ENCODE results near the gene GPC5. TPM values are rescaled to one million over a fixed set of nuclear protein-coding genes. Genes with fewer than 3 reads are reported as not detected.
"Not testable (repeated sequence)": the region's sequence is repeated elsewhere in the genome, so short reads cannot be mapped to it uniquely, and the experiment has no call there.

The GPC5 gene
- total and polyA plus RNA-seq, 2 donors = 0.06 to 5.0 TPM

DNA sequence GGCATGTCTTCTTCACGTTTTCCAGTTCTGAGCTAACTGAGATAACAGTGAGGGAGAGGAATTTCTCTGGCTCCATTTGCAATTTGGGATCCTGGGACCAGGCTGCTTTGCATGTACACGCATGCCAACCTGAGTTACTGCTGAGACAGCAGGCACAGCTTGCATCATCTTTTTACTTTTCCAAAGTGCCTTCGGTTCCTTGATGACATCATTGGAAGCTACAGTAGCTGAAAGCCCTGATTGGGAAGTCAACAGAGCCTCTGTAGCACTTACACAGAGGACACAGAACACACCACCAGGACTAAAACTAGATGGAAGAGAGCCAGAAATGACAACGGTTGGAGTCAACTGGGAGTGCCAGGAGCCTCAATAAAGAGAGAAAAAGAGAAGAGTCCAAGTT is 1429.1 kb downstream of the GPC5 start:
- no peak for DNase-seq (ENCODE audit: extremely low spot score)
- no peaks in the 10 kb centered on the region for H3K36me3 ChIP-seq (ENCODE audit: insufficient read depth)
- H3K4me3 ChIP-seq (ENCODE audit: low read depth, low read length) = no peak overlapping the region
- WGBS = 78% methylated on average over 4 of the region's 4 CpGs
- no peaks in the 10 kb centered on the region for H3K4me1 ChIP-seq (ENCODE audit: insufficient read depth)
- H3K27ac ChIP-seq (ENCODE audit: low read depth) = no peak overlapping the region

DNA sequence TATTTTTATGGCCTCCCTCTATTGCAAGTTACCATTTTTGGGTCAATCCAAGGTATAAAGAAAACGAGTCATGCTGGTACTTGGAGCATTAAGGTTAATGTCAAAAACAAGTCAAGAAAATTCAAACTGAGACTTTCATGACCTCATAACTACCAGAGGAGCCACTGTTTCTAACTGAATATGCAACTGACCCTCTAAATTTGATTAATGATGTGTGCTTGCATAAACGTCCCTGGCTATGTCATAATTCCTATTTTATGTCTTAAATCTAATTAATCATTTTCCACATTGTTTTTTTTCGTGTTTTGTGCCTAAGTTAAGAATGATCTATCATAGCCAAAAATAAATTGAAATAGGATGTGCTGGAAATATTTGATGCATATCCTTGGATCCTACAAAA is 1431.5 kb downstream of the GPC5 start:
- DNase-seq (ENCODE audit: extremely low spot score) = no peak
- 37% methylated on average over 3 of the region's 3 CpGs for WGBS
- H3K27ac ChIP-seq (ENCODE audit: low read depth) = no peak overlapping the region
- no peak overlapping the region for H3K4me3 ChIP-seq (ENCODE audit: low read depth, low read length)
- H3K36me3 ChIP-seq (ENCODE audit: insufficient read depth) = no peaks in the 10 kb centered on the region
- H3K4me1 ChIP-seq (ENCODE audit: insufficient read depth) = no peaks in the 10 kb centered on the region

DNA sequence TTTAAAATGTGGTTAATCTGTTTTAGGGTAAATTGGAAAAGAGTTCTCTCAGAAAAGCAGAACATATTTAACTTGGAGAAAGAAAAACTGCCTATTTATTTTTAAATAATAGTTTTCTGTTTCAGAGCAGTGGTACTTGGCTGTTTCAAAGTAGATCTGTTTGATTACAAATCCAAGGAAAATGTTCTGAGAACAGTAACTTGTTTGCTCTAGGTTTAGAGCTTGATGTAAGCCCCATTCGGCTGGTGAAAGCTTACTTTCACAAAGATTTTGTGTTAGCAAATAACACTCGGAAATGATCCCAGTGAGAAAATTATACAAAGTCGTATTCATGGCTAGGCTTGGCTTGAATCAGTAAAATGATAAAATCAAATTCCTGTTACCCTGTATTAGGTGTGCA is 1432.4 kb downstream of the GPC5 start:
- DNase-seq (ENCODE audit: extremely low spot score) = no peak
- WGBS = 62% methylated on average over 3 of the region's 3 CpGs

DNA sequence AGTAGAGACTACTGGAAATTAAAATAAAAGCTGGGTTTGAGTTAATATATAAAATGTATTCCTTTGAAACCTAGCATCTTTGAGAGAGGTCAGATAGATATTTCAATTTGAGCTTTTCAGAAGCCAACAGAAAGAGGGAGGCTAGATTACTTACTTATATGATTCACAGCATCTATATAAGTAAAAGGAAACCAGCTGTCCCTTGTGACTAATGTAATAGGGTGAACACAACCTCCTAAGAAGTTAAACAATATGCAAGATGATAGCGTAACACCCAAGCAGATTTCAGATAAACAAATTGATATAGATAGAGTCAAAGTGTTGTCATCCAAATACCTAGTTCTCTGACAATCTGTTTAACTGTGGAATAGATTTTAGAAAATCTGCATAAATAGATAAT is 1434.7 kb downstream of the GPC5 start:
- Histone ChIP-seq H3K36me3 (ENCODE audit: insufficient read depth) (no peaks in the 10 kb centered on the region), H3K4me1 (ENCODE audit: insufficient read depth) (no peaks in the 10 kb centered on the region), H3K27ac (ENCODE audit: low read depth) (no peak overlapping the region), H3K4me3 (ENCODE audit: low read depth, low read length) (no peak overlapping the region)
- WGBS = 84% methylated on average over 1 of the region's 1 CpG
- DNase-seq (ENCODE audit: extremely low spot score) = no peak

More for the DNA sequence above, 1432.4 kb downstream of the GPC5 start:
- no peak overlapping the region for H3K4me3 ChIP-seq (ENCODE audit: low read depth, low read length)
- H3K36me3 ChIP-seq (ENCODE audit: insufficient read depth) = no peaks in the 10 kb centered on the region
- H3K4me1 ChIP-seq (ENCODE audit: insufficient read depth) = no peaks in the 10 kb centered on the region
- no peak overlapping the region for H3K27ac ChIP-seq (ENCODE audit: low read depth)

DNA sequence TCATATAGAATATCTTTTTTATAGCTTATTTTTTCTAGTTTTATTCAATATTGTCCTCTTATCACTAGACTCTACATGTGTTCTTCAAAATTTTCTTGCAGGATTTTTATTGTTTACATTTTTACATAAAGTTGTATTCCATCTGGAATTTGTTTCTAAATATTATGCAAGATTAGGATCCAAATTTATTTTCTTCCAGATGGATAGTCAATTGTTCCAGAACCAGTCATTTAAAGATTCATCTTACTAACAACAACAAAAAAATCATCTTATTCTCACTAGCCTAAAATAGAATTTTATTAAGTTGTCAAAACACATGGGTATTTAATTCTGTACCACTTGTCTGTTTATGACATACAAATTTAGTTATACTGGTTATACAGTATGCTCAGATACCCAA is 1437.8 kb downstream of the GPC5 start:
- Histone ChIP-seq H3K27ac (ENCODE audit: low read depth) (no peak overlapping the region), H3K4me1 (ENCODE audit: insufficient read depth) (no peaks in the 10 kb centered on the region), H3K4me3 (ENCODE audit: low read depth, low read length) (no peak overlapping the region), H3K36me3 (ENCODE audit: insufficient read depth) (no peaks in the 10 kb centered on the region)
- DNase-seq (ENCODE audit: extremely low spot score) = no peak

DNA sequence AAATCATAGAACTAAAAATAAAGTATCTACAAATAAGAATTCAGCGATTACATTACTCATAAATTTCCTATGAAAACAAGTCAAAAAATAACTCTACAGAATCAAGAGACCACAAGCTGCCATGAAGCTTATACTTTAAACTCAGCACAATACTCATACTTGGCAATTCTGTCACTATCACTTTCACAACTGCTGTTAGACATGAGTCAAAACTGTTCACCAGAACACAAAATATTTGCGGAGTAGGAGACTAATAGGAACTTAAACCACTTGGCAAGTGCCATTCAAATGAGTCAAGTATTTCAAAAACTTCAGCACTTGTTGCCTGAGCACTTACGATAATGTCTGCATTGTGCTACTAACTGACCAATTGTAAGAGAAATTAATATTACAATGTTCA is 1440.4 kb downstream of the GPC5 start:
- Histone ChIP-seq H3K4me3 (ENCODE audit: low read depth, low read length) (no peak overlapping the region), H3K36me3 (ENCODE audit: insufficient read depth) (no peaks in the 10 kb centered on the region), H3K4me1 (ENCODE audit: insufficient read depth) (no peaks in the 10 kb centered on the region), H3K27ac (ENCODE audit: low read depth) (no peak overlapping the region)
- DNase-seq (ENCODE audit: extremely low spot score) = no peak
- 85% methylated on average over 3 of the region's 3 CpGs for WGBS

DNA sequence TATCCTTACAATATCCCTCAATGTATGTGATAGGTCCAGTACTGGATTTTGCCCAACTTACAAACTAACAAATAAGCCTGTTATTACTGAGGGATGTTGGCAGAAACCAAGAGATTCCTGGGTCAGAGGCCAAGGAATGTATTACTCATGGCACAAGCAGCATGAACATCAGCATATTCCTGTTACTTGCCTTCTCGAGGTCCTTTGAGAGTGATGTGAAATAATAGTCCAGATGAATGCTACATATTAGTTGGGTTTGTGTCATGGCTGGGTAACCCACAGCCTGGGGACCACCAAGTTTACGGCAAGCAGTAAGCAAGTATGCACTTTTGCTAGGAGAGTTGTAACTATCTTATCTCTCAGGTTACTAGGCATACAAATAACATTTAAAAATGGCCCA is 1443.7 kb downstream of the GPC5 start:
- Histone ChIP-seq H3K27ac (ENCODE audit: low read depth) (no peak overlapping the region), H3K4me1 (ENCODE audit: insufficient read depth) (no peaks in the 10 kb centered on the region), H3K36me3 (ENCODE audit: insufficient read depth) (no peaks in the 10 kb centered on the region), H3K4me3 (ENCODE audit: low read depth, low read length) (no peak overlapping the region)
- WGBS = 51% methylated on average over 2 of the region's 2 CpGs
- no peak for DNase-seq (ENCODE audit: extremely low spot score)

DNA sequence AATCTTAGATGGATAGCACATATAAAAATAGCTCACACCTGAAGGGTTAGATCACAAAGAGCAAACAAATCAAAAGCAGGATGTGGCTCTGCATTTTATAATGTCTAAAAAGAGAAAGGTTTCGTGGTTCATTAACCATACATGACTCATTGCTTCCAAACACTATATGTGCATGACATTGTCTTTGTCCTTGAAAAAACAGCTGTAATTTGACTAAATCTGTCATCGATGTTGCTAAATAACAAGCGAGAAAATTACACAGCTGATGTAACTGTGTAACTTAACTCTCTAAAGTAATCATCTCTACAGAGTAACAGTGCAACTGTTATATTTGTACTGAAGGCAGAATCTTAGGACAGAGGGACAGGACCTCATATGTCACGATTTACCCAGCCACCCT is 1445.1 kb downstream of the GPC5 start:
- Histone ChIP-seq H3K4me3 (ENCODE audit: low read depth, low read length) (no peak overlapping the region), H3K36me3 (ENCODE audit: insufficient read depth) (no peaks in the 10 kb centered on the region), H3K4me1 (ENCODE audit: insufficient read depth) (no peaks in the 10 kb centered on the region), H3K27ac (ENCODE audit: low read depth) (no peak overlapping the region)
- no peak for DNase-seq (ENCODE audit: extremely low spot score)
- 50% methylated on average over 4 of the region's 4 CpGs for WGBS

DNA sequence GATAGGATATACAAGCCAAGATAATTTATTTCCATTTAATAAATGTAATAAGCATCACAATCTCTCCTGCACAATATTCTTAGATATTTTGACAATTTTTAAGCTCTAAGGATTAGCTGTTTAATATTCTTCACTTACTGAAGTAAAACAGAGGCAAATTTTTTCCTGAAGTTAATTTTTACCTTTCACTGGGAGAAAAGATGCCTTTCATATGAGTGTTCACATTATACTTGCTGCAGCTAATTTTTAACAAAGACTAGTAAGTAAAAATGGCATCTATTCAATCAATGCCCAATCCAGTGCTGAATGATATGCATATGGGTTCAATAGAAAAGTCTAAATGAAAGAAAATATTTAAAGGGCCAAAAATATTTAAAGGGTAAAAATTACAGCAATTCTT is 1451.0 kb downstream of the GPC5 start:
- no peak overlapping the region for H3K4me3 ChIP-seq (ENCODE audit: low read depth, low read length)
- H3K36me3 ChIP-seq (ENCODE audit: insufficient read depth) = no peaks in the 10 kb centered on the region
- DNase-seq (ENCODE audit: extremely low spot score) = no peak
- H3K4me1 ChIP-seq (ENCODE audit: insufficient read depth) = no peaks in the 10 kb centered on the region
- H3K27ac ChIP-seq (ENCODE audit: low read depth) = no peak overlapping the region

DNA sequence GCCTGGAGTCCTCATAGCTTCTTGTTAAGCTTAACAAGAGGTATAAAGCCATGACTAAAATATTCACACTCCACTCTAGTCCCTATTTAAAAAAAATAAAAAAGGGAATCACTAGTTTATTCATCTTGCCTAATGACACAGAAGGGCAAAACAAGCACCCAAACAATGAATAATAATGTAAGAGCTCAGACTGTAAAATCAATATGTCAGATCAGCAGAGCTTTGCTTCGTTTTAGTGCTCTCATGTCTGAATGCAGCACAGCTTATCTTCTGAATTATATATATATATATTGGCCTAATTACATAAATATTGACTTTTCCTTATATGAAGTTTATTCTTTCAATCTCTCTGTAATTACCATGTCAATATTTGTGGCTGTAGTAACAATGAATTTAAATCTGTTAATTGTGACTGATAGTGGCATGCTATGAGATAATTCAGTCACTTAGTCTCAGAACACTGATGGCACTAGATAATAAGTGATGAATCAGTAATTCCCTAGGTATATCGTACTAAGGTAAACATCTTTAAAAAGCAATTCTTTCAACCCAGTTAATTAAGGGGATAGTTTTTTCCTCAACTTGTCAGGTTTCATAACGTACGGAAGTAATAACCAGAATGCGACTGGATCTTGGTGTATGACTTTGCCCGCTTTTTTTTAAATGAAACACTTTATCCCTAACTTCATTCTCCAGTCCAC is 1466.3 kb downstream of the GPC5 start:
- Histone ChIP-seq H3K36me3 (ENCODE audit: insufficient read depth) (no peaks in the 10 kb centered on the region), H3K27ac (ENCODE audit: low read depth) (no peak overlapping the region), H3K4me1 (ENCODE audit: insufficient read depth) (no peaks in the 10 kb centered on the region), H3K4me3 (ENCODE audit: low read depth, low read length) (no peak overlapping the region)
- DNase-seq (ENCODE audit: extremely low spot score) = no peak
- WGBS = 90% methylated on average over 6 of the region's 6 CpGs

DNA sequence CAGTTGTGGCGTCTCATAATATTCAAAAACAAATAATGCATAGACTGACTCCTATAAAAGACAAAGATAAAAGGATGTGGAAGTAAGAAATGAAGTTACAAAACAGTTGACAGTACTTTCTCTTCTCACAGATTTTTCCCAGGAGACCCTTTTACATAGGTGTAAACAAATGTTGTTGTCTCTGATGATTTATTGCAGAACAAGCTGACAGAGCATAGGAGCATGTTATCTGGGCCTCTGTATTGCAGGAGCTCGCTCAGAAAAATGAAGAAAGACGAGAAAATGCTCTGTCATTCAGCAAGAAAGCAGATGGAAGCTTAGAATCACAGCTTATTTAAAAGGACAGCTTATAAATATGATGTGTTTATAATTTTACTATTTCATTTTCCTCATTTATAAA is 1474.6 kb downstream of the GPC5 start:
- no peak overlapping the region for H3K27ac ChIP-seq (ENCODE audit: low read depth)
- H3K4me1 ChIP-seq (ENCODE audit: insufficient read depth) = no peaks in the 10 kb centered on the region
- H3K36me3 ChIP-seq (ENCODE audit: insufficient read depth) = no peaks in the 10 kb centered on the region
- DNase-seq (ENCODE audit: extremely low spot score) = no peak
- no peak overlapping the region for H3K4me3 ChIP-seq (ENCODE audit: low read depth, low read length)
- WGBS = 75% methylated on average over 3 of the region's 3 CpGs

DNA sequence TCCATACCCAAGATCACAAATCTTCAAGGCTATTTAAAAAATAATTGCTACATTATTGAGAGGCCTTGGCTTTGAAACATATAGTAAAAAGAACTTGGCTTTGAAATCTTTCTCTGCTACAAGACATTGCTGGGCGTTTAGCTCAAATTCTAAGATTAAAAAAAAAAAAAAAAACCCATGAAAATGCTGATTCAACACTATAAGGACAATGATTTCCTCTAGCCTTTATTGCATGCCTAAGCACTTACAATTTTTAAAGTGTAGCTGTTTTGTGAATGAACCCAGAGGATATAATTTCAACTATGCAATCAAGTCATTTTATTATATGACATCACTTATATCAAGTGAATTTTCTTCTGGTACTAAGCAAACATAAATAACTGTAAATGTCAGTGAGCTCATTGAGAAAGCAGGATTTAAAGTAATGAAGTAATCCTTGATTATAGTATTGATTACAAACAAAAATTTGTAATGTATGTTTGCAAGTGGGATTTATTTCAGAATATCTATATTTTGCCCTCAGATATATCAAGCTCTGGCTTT is 1488.2 kb downstream of the GPC5 start:
- Histone ChIP-seq H3K4me3 (ENCODE audit: low read depth, low read length) (no peak overlapping the region), H3K36me3 (ENCODE audit: insufficient read depth) (no peaks in the 10 kb centered on the region), H3K4me1 (ENCODE audit: insufficient read depth) (no peaks in the 10 kb centered on the region), H3K27ac (ENCODE audit: low read depth) (no peak overlapping the region)
- 76% methylated on average over 1 of the region's 1 CpG for WGBS
- no peak for DNase-seq (ENCODE audit: extremely low spot score)

DNA sequence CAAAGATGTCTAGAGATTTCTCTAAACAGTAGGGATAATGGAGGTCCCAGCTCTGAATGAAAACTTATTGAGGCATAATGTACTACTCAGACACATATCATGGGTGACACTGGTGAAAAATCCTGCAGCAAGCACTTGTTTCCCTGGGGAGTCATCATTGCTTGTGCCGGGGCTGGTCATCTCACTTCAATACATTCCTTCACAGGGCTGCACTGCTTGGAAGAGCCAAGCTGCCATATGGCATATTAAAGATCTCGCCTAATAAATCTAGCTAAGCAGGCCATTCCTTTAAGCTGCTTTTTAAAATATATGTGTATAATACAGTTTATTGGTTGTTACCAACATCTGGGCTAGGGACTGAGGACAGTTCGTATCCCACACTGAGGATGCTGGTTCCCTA is 1496.0 kb downstream of the GPC5 start:
- 52% methylated on average over 3 of the region's 3 CpGs for WGBS

DNA sequence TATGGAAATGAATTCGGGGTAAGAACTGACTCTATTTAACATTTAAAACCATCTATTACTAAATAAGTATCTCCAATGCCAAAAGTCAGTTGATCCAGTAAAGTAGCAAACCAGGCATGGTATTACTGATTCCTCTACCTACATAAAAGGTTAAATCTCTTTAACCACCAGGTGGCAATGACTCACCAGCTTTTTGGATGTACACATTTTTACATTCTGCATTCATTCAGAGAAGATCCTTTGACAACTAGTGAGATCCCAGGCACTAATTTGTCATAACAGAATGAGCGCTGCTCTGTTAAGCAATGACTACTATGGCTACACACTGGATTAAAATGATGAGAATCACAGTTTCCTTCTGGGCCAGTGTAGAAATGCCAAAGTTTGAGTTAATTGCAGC is 1498.4 kb downstream of the GPC5 start:
- DNase-seq (ENCODE audit: extremely low spot score) = no peak
- 70% methylated on average over 2 of the region's 2 CpGs for WGBS
- no peak overlapping the region for H3K27ac ChIP-seq (ENCODE audit: low read depth)
- no peaks in the 10 kb centered on the region for H3K4me1 ChIP-seq (ENCODE audit: insufficient read depth)
- H3K4me3 ChIP-seq (ENCODE audit: low read depth, low read length) = no peak overlapping the region
- H3K36me3 ChIP-seq (ENCODE audit: insufficient read depth) = no peaks in the 10 kb centered on the region

More for the DNA sequence above, 1496.0 kb downstream of the GPC5 start:
- H3K36me3 ChIP-seq (ENCODE audit: insufficient read depth) = no peaks in the 10 kb centered on the region
- no peak for DNase-seq (ENCODE audit: extremely low spot score)
- no peak overlapping the region for H3K27ac ChIP-seq (ENCODE audit: low read depth)
- H3K4me1 ChIP-seq (ENCODE audit: insufficient read depth) = no peaks in the 10 kb centered on the region
- H3K4me3 ChIP-seq (ENCODE audit: low read depth, low read length) = no peak overlapping the region

DNA sequence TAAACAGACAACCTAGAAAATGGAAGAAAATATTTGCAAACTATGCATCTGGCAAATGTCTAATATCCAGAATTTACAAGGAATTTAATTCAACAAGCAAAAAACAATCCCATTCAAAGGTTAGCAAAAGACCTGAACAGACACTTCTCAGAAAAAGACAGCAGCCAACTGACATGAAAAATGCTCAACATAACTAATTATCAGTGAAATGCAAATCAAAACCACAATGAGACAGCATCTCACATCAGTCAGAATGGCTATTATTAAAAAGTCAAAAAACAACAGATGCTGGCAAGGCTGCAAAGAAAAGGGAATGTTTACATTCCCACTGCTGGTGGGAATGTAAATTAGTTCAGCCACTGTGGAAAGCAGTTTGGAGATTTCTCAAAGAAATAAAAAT is 1500.5 kb downstream of the GPC5 start:
- not testable (repeated sequence) for H3K27ac ChIP-seq (ENCODE audit: low read depth); H3K36me3 ChIP-seq (ENCODE audit: insufficient read depth); DNase-seq (ENCODE audit: extremely low spot score); H3K4me3 ChIP-seq (ENCODE audit: low read depth, low read length); H3K4me1 ChIP-seq (ENCODE audit: insufficient read depth)
